Peyer's patch (tissue), 4 donors: ENCODE data around the gene ST7.

Experiments
- POLR2A ChIP-seq, 2 donors: fragments of 450-650 bp; IDR thresholded peaks; one replicate each; pipeline ENCODE4 v1.5.1; 2017; ENCODE audit warnings: antibody characterized with exemption in 2 of 2, mild to moderate bottlenecking in 2 of 2, moderate library complexity in 2 of 2
- TF ChIP-seq, protein P1 (sequence below), 6 experiments: fragments of 450-650 bp in 4 of 6; fragments of 200-600 bp in 2 of 6; sonication (generic) in 1 of 6; IDR thresholded peaks; one replicate each; pipeline ENCODE4 v1.5.1; 2017 to 2019; ENCODE audit warnings: antibody characterized with exemption in 6 of 6, mild to moderate bottlenecking in 3 of 6, moderate library complexity in 1 of 6

DNA sequence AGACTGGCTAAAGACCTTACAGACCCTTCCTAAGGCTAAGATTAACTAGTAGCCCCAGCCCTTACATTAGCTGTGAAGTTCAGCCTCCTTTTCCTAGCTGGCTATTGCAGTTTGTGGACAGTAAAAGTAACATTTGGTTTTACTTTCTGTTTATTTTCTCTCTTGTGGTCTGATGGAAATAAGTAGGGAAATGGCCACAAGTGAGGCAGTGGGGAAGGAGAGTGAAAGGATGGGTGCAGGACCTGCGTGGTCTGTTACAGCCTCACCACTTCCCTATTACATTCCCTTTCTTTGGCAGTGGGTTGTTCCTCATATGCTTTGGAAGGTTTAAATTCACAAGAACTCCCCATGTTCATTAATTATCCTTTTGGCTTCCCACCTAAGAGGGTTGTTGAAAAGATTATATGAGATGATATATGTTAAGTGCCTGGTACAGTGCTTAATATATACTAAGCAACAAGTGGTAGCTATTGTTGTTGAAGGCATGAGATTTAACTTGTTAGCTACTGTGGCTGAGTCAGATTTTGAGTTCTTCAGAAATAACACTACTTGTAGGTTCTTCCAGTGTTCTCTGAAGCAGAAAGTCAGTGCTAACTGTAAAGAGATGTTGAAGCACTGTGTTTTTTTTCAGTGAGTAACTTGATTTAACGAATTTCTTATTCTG is 181.7 kb downstream of the ST7 start:
- TF ChIP-seq, protein P1, sequence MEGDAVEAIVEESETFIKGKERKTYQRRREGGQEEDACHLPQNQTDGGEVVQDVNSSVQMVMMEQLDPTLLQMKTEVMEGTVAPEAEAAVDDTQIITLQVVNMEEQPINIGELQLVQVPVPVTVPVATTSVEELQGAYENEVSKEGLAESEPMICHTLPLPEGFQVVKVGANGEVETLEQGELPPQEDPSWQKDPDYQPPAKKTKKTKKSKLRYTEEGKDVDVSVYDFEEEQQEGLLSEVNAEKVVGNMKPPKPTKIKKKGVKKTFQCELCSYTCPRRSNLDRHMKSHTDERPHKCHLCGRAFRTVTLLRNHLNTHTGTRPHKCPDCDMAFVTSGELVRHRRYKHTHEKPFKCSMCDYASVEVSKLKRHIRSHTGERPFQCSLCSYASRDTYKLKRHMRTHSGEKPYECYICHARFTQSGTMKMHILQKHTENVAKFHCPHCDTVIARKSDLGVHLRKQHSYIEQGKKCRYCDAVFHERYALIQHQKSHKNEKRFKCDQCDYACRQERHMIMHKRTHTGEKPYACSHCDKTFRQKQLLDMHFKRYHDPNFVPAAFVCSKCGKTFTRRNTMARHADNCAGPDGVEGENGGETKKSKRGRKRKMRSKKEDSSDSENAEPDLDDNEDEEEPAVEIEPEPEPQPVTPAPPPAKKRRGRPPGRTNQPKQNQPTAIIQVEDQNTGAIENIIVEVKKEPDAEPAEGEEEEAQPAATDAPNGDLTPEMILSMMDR (IDR thresholded peaks at IDR 0.05), result no peak
- no peak for TF ChIP-seq POLR2A (IDR thresholded peaks at IDR 0.05)
